GM23248 (cell line): Measurements from ENCODE around the gene ULK4. TPM values are rescaled to one million over a fixed set of nuclear protein-coding genes. Genes with fewer than 3 reads are reported as not detected.
"Not testable (repeated sequence)": the region's sequence is repeated elsewhere in the genome, so short reads cannot be mapped to it uniquely, and the experiment has no call there.

Source experiments
- DNase-seq: peaks from one replicate; pipeline ENCODE4 v3.0.0-alpha.2; 2015
- H2AFZ ChIP-seq: fragments of 200-600 bp; sonication (generic); 2 replicates; pipeline ENCODE4 v1.6.1; 2016; ENCODE audit warnings: antibody characterized with exemption
- H3F3A ChIP-seq: fragments of 200-600 bp; sonication (generic); 2 replicates; pipeline ENCODE4 v1.6.1; 2016; ENCODE audit warnings: mild to moderate bottlenecking, antibody characterized with exemption, mixed run types; ENCODE audit not compliant: insufficient read depth
- H3K27ac ChIP-seq: fragments of 200-600 bp; sonication (generic); 2 replicates; pipeline ENCODE4 v1.5.1; 2016; ENCODE audit warnings: mild to moderate bottlenecking
- H3K27me3 ChIP-seq: fragments of 200-600 bp; sonication (generic); replicated peaks from 2 replicates; pipeline ENCODE4 v1.6.1; 2016; ENCODE audit warnings: mild to moderate bottlenecking; ENCODE audit not compliant: insufficient read depth
- H3K36me3 ChIP-seq: fragments of 200-600 bp; sonication (generic); 2 replicates; pipeline ENCODE4 v1.6.1; 2016; ENCODE audit warnings: low read depth, mild to moderate bottlenecking
- H3K4me1 ChIP-seq: fragments of 200-600 bp; sonication (generic); 2 replicates; pipeline ENCODE4 v1.6.1; 2016; ENCODE audit warnings: mild to moderate bottlenecking; ENCODE audit not compliant: insufficient read depth
- H3K4me2 ChIP-seq: fragments of 200-600 bp; sonication (generic); one replicate; pipeline ENCODE4 v1.6.1; 2016; ENCODE audit warnings: mild to moderate bottlenecking; ENCODE audit not compliant: unreplicated experiment
- H3K4me3 ChIP-seq: fragments of 200-600 bp; sonication (generic); 2 replicates; pipeline ENCODE4 v1.5.1; 2016; ENCODE audit warnings: mild to moderate bottlenecking
- H3K79me2 ChIP-seq: fragments of 200-600 bp; sonication (generic); 2 replicates; pipeline ENCODE4 v1.6.1; 2016; ENCODE audit warnings: mild to moderate bottlenecking; ENCODE audit not compliant: insufficient read depth
- H3K9ac ChIP-seq: fragments of 200-600 bp; sonication (generic); 2 replicates; pipeline ENCODE4 v1.6.1; 2016; ENCODE audit warnings: mild to moderate bottlenecking
- H3K9me2 ChIP-seq: fragments of 200-600 bp; sonication (generic); 2 replicates; pipeline ENCODE4 v1.6.1; 2016; ENCODE audit warnings: mixed run types, mild to moderate bottlenecking, moderate library complexity; ENCODE audit not compliant: insufficient read depth
- H3K9me3 ChIP-seq: fragments of 200-600 bp; sonication (generic); one replicate; pipeline ENCODE4 v1.6.1; 2017; ENCODE audit warnings: low read depth
- H4K20me1 ChIP-seq: fragments of 200-600 bp; sonication (generic); 2 replicates; pipeline ENCODE4 v1.6.0; 2016; ENCODE audit not compliant: insufficient read depth
- EZH2 ChIP-seq: fragments of 200-600 bp; sonication (generic); IDR thresholded peaks from 2 replicates; pipeline ENCODE4 v1.6.1; 2018; ENCODE audit warnings: antibody characterized with exemption, mild to moderate bottlenecking; ENCODE audit not compliant: insufficient read depth, poor library complexity, severe bottlenecking
- EZH2phosphoT487 ChIP-seq: fragments of 200-600 bp; sonication (generic); IDR thresholded peaks from 2 replicates; pipeline ENCODE4 v1.6.1; 2018; ENCODE audit warnings: antibody characterized with exemption, moderate library complexity, mild to moderate bottlenecking, low read depth; ENCODE audit not compliant: insufficient read depth
- WGBS, 2 experiments: methylation state at CpG; one replicate each; pipeline ENCODE4 v1.1.6; 2015 to 2017; ENCODE audit warnings: low lambda C conversion rate in 2 of 2, low coverage in 1 of 2; ENCODE audit errors: missing lambda C conversion rate in 2 of 2; 5-methylcytosine and 5-hydroxymethylcytosine counted together
- in situ Hi-C: fragments of 300-500 bp; cut with MboI; formaldehyde crosslinking; loops from 2 replicates; pipeline ENCODE4 v1.15.0; 2020
- polyA plus RNA-seq: library from polyadenylated mRNA; unstranded; fragments of >200 nt; fragmentation: Nextera tagmentation; extraction: Ambion mirVana; gene quantifications from 2 replicates; pipeline ENCODE4 v1.2.1, GENCODE V29; 2016
- total RNA-seq: library from RNA; depleted of rRNA; stranded (reverse); fragments of >200 nt; shearing (Covaris generic); gene quantifications from 2 replicates; pipeline ENCODE4 v1.2.3, GENCODE V29; 2014

ULK4 gene
- total and polyA plus RNA-seq, 2 experiments from 2014 or later = 3.5 to 20.3 TPM

DNA sequence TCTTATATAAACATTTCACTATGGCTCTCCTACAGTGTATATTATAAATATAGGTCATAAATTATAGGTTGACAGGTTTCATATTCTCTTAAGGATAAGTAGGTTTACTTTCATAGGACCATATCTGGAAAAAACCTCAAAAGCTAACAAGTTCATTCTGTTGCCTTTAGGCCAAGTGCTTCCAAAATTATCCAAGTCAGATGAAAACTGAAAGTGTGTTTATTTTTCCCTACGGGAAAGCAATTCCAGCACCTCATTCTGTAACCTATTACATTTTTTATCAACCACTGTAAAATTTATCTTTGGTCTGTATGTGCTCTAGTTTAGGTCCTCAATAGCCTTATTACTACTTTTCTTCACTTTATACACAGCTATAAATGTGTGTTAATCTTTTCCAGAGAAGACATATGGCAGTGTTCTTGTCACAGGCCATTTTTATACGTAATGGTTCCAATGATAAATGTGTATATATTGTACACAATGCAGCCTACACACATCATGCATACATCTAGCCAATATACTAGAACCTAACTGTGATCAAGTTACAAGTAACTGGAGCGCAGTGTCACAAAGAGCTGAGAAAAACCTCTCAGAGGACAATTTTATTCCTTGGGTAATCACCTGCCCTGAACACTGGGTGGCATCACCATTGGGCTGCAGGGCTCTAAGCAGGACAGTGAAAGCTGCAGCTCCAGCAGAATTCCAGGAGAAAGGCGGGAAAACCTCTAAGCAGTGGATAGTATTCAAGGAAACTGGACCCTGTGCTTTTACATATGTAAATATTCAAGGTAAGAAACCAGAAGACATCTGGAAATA is 511.3 kb downstream of the ULK4 start:
- DNase-seq = no peak
- 75 to 90% methylated on average over 4 of the region's 4 CpGs for WGBS, 2 experiments
- H3K27me3 ChIP-seq = no peaks in the 10 kb centered on the region
- no peaks in the 10 kb centered on the region for H3K9me3 ChIP-seq
- no peaks in the 10 kb centered on the region for H3F3A ChIP-seq
- H3K4me3 ChIP-seq = no peak overlapping the region
- in situ Hi-C loops = no loop called here
- no peak overlapping the region for H3K9ac ChIP-seq
- H2AFZ ChIP-seq = no peak overlapping the region
- no peaks in the 10 kb centered on the region for H3K79me2 ChIP-seq
- no peaks in the 10 kb centered on the region for H4K20me1 ChIP-seq
- H3K9me2 ChIP-seq = no peaks in the 10 kb centered on the region
- TF ChIP-seq EZH2phosphoT487 = no peak
- TF ChIP-seq EZH2 = no peak
- no peak overlapping the region for H3K27ac ChIP-seq
- no peaks in the 10 kb centered on the region for H3K36me3 ChIP-seq
- no peaks in the 10 kb centered on the region for H3K4me1 ChIP-seq
- H3K4me2 ChIP-seq = no peak overlapping the region

GRCh38 chr3:41448396-41448795 is 513.5 kb downstream of the ULK4 start:
- no peaks in the 10 kb centered on the region for H3K9me2 ChIP-seq
- H3K4me1 ChIP-seq = no peaks in the 10 kb centered on the region
- no peak for TF ChIP-seq EZH2
- no peak for TF ChIP-seq EZH2phosphoT487
- no peaks in the 10 kb centered on the region for H3K9me3 ChIP-seq
- H4K20me1 ChIP-seq = no peaks in the 10 kb centered on the region
- in situ Hi-C loops = no loop called here
- no peak overlapping the region for H3K27ac ChIP-seq
- no peaks in the 10 kb centered on the region for H3K79me2 ChIP-seq
- no peak for DNase-seq
- H3K9ac ChIP-seq = no peak overlapping the region
- H3K4me2 ChIP-seq = no peak overlapping the region
- 86 to 93% methylated on average over 4 of the region's 4 CpGs for WGBS, 2 experiments
- H3F3A ChIP-seq = no peaks in the 10 kb centered on the region
- no peak overlapping the region for H3K4me3 ChIP-seq
- H3K27me3 ChIP-seq = no peaks in the 10 kb centered on the region
- no peak overlapping the region for H2AFZ ChIP-seq
- H3K36me3 ChIP-seq = no peaks in the 10 kb centered on the region

DNA sequence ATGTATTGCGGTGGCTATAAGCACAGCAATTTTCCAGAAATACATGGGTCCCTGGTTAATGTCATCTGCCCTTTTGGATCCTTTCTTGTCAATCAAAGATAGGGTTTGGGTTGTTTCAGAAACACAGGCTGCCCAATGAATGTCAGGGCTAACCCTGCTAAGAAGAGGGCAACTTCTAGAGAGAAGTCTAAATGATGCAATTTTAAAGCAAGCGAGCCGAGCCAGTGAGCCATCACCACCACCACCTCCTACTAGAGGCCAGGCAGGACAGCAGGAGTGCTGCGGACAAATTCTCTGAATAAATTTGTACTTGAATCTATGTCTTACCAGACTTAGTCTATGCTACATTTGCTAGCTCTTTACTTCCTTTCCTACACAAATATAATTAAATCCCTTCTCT is 514.2 kb downstream of the ULK4 start:
- Histone ChIP-seq H3K9me3 (no peaks in the 10 kb centered on the region), H3K4me2 (no peak overlapping the region), H3K27ac (no peak overlapping the region), H3K9me2 (no peaks in the 10 kb centered on the region), H3K4me1 (no peaks in the 10 kb centered on the region), H3K36me3 (no peaks in the 10 kb centered on the region), H3K27me3 (no peaks in the 10 kb centered on the region), H2AFZ (no peak overlapping the region), H3K9ac (no peak overlapping the region), H3K79me2 (no peaks in the 10 kb centered on the region), H3K4me3 (no peak overlapping the region), H4K20me1 (no peaks in the 10 kb centered on the region), H3F3A (no peaks in the 10 kb centered on the region)
- TF ChIP-seq EZH2phosphoT487 = no peak
- TF ChIP-seq EZH2 = no peak
- DNase-seq = no peak
- WGBS, 2 experiments = 86 to 92% methylated on average over 4 of the region's 4 CpGs
- in situ Hi-C loops = no loop called here

DNA sequence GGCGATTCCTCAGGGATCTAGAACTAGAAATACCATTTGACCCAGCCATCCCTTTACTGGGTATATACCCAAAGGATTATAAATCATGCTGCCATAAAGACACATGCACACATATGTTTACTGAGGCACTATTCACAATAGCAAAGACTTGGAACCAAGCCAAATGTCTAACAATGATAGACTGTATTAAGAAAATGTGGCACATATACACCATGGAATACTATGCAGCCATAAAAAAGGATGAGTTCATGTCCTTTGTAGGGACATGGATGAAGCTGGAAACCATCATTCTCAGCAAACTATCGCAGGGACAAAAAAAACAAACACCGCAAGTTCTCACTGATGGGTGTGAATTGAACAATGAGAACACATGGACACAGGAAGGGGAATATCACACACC is 515.6 kb downstream of the ULK4 start:
- H3K9ac ChIP-seq, H3K79me2 ChIP-seq, in situ Hi-C loops, H3K4me3 ChIP-seq, H4K20me1 ChIP-seq, DNase-seq, H3K27ac ChIP-seq, H2AFZ ChIP-seq, H3K36me3 ChIP-seq, H3K27me3 ChIP-seq, H3K9me3 ChIP-seq, H3F3A ChIP-seq, H3K4me1 ChIP-seq, H3K4me2 ChIP-seq, H3K9me2 ChIP-seq: not testable (repeated sequence)
- WGBS, 2 experiments = 80 to 82% methylated on average over 3 of the region's 3 CpGs

- H3K27ac ChIP-seq = no peak overlapping the region
- H3K9me3 ChIP-seq = no peaks in the 10 kb centered on the region
- WGBS, 2 experiments = 72 to 77% methylated on average over 4 of the region's 4 CpGs
- H4K20me1 ChIP-seq = no peaks in the 10 kb centered on the region
- H3K4me2 ChIP-seq = no peak overlapping the region
- no peaks in the 10 kb centered on the region for H3K9me2 ChIP-seq
- no peaks in the 10 kb centered on the region for H3F3A ChIP-seq
- H3K27me3 ChIP-seq = no peaks in the 10 kb centered on the region
- no peak overlapping the region for H3K9ac ChIP-seq
- H3K36me3 ChIP-seq = no peaks in the 10 kb centered on the region
- no peak overlapping the region for H2AFZ ChIP-seq
- no peaks in the 10 kb centered on the region for H3K4me1 ChIP-seq
- H3K4me3 ChIP-seq = no peak overlapping the region
- no peak for TF ChIP-seq EZH2phosphoT487
- no peak for TF ChIP-seq EZH2
- in situ Hi-C loops = no loop called here
- DNase-seq = no peak
- no peaks in the 10 kb centered on the region for H3K79me2 ChIP-seq
These were observed 520.3 kb downstream of the ULK4 start for GRCh38 chr3:41441568-41441967.
